HEK293 (cell line): ENCODE results near the gene ANKRD11.
A peak's percentile ranks its signal among the peaks of the same experiment; 100 is the strongest.

Source experiments
- CTCF ChIA-PET: fragments of 350-600 bp; formaldehyde crosslinking; extraction: SDS; loops from one replicate; lab custom pipeline; 2021; ENCODE audit warnings: antibody characterized with exemption; lab: Yijun Ruan, JAX
- POLR2A ChIA-PET: fragments of 300-600 bp; formaldehyde crosslinking; extraction: SDS; loops from one replicate; lab custom pipeline; 2020; ENCODE audit warnings: antibody characterized with exemption, inconsistent platforms; lab: Yijun Ruan, JAX
- H3K27ac ChIP-seq: fragments of 200-500 bp; sonication (Bioruptor generic); 2 replicates; pipeline ENCODE4 v1.5.1; 2014; ENCODE audit warnings: low read depth, low read length, control low read depth, inconsistent platforms; ENCODE audit errors: extremely low read depth
- H3K36me3 ChIP-seq, 2 experiments: fragments of 200-500 bp in 1 of 2; sonication (Bioruptor generic) in 1 of 2; 1 replicate in 1 of 2; 2 replicates in 1 of 2; pipeline ENCODE4 v1.5.1; 2014 to 2017; ENCODE audit warnings: inconsistent platforms in 2 of 2, low read length in 2 of 2; ENCODE audit not compliant: control insufficient read depth in 2 of 2, insufficient read depth in 1 of 2
- H3K4me1 ChIP-seq: fragments of 200-500 bp; sonication (Bioruptor generic); 2 replicates; pipeline ENCODE4 v1.5.1; 2014; ENCODE audit warnings: mild to moderate bottlenecking, low read length, inconsistent platforms; ENCODE audit not compliant: control insufficient read depth, insufficient read depth
- H3K4me3 ChIP-seq: 2 replicates; pipeline ENCODE4 v1.5.1; 2011; ENCODE audit warnings: low read depth, mild to moderate bottlenecking, control low read depth, low read length, moderate library complexity
- H3K9me3 ChIP-seq: fragments of 200-500 bp; sonication (Bioruptor generic); 2 replicates; pipeline ENCODE4 v1.5.1; 2014; ENCODE audit warnings: low read depth, low read length, inconsistent platforms; ENCODE audit not compliant: control insufficient read depth, insufficient read depth
- EGR2 ChIP-seq: fragments of 450-650 bp; formaldehyde crosslinking; IDR thresholded peaks from 2 replicates; pipeline ENCODE4 v1.5.1; 2016; ENCODE audit warnings: low read depth, missing biosample characterization, missing genetic modification characterization
- KLF1 ChIP-seq: fragments of 450-650 bp; formaldehyde crosslinking; IDR thresholded peaks from 2 replicates; pipeline ENCODE4 v1.5.1; 2016; ENCODE audit warnings: missing biosample characterization, missing genetic modification characterization
- KLF7 ChIP-seq: fragments of 450-650 bp; formaldehyde crosslinking; IDR thresholded peaks from 2 replicates; pipeline ENCODE4 v1.5.1; 2016; ENCODE audit warnings: missing biosample characterization, missing genetic modification characterization, borderline replicate concordance
- KLF8 ChIP-seq: fragments of 450-650 bp; formaldehyde crosslinking; IDR thresholded peaks from 2 replicates; pipeline ENCODE4 v1.5.1; 2016; ENCODE audit warnings: missing biosample characterization, missing genetic modification characterization
- KLF9 ChIP-seq: fragments of 450-650 bp; formaldehyde crosslinking; IDR thresholded peaks from 2 replicates; pipeline ENCODE4 v1.5.1; 2016; ENCODE audit warnings: missing biosample characterization, missing genetic modification characterization, low read depth
- PRDM6 ChIP-seq: fragments of 450-650 bp; formaldehyde crosslinking; IDR thresholded peaks from 2 replicates; pipeline ENCODE4 v1.5.1; 2017; ENCODE audit warnings: missing biosample characterization, missing genetic modification characterization
- ZNF121 ChIP-seq: fragments of 450-650 bp; formaldehyde crosslinking; IDR thresholded peaks from 2 replicates; pipeline ENCODE4 v1.5.1; 2016; ENCODE audit warnings: missing biosample characterization, missing genetic modification characterization
- ZNF138 ChIP-seq: fragments of 450-650 bp; formaldehyde crosslinking; IDR thresholded peaks from 2 replicates; pipeline ENCODE4 v1.5.1; 2016; ENCODE audit warnings: missing biosample characterization, missing genetic modification characterization, borderline replicate concordance
- ZNF146 ChIP-seq: fragments of 450-650 bp; formaldehyde crosslinking; IDR thresholded peaks from 2 replicates; pipeline ENCODE4 v1.5.1; 2016; ENCODE audit warnings: missing biosample characterization, missing genetic modification characterization
- ZNF2 ChIP-seq: fragments of 450-650 bp; formaldehyde crosslinking; IDR thresholded peaks from 2 replicates; pipeline ENCODE4 v1.5.1; 2016; ENCODE audit warnings: missing biosample characterization, missing genetic modification characterization
- ZNF214 ChIP-seq: fragments of 450-650 bp; formaldehyde crosslinking; IDR thresholded peaks from 2 replicates; pipeline ENCODE4 v1.5.1; 2017; ENCODE audit warnings: missing biosample characterization, mild to moderate bottlenecking, missing genetic modification characterization, borderline replicate concordance
- ZNF239 ChIP-seq: fragments of 450-650 bp; formaldehyde crosslinking; IDR thresholded peaks from 2 replicates; pipeline ENCODE4 v1.5.1; 2016; ENCODE audit warnings: missing biosample characterization, missing genetic modification characterization
- ZNF341 ChIP-seq: fragments of 450-650 bp; formaldehyde crosslinking; IDR thresholded peaks from 2 replicates; pipeline ENCODE4; 2016; ENCODE audit warnings: low read depth, missing biosample characterization, missing genetic modification characterization
- ZNF473 ChIP-seq: fragments of 450-650 bp; formaldehyde crosslinking; IDR thresholded peaks from 2 replicates; pipeline ENCODE4 v1.5.1; 2017; ENCODE audit warnings: missing biosample characterization, missing genetic modification characterization
- ZNF488 ChIP-seq: fragments of 450-650 bp; formaldehyde crosslinking; IDR thresholded peaks from 2 replicates; pipeline ENCODE4 v1.5.1; 2016; ENCODE audit warnings: missing biosample characterization, missing genetic modification characterization
- ZNF707 ChIP-seq: fragments of 450-650 bp; formaldehyde crosslinking; IDR thresholded peaks from 2 replicates; pipeline ENCODE4 v1.5.1; 2016; ENCODE audit warnings: missing biosample characterization, missing genetic modification characterization
- ZNF76 ChIP-seq: fragments of 450-650 bp; formaldehyde crosslinking; IDR thresholded peaks from 2 replicates; pipeline ENCODE4; 2016; ENCODE audit warnings: low read depth, missing biosample characterization, missing genetic modification characterization, borderline replicate concordance
- ZNF776 ChIP-seq: fragments of 450-650 bp; formaldehyde crosslinking; IDR thresholded peaks from 2 replicates; pipeline ENCODE4 v1.5.0; 2017; ENCODE audit warnings: missing biosample characterization, missing genetic modification characterization, borderline replicate concordance
- ZNF837 ChIP-seq: fragments of 450-650 bp; formaldehyde crosslinking; IDR thresholded peaks from 2 replicates; pipeline ENCODE4 v1.5.1; 2016; ENCODE audit warnings: missing biosample characterization, missing genetic modification characterization
- ZSCAN30 ChIP-seq: fragments of 450-650 bp; IDR thresholded peaks from 2 replicates; pipeline ENCODE4 v1.5.1; 2018; ENCODE audit warnings: missing biosample characterization, mild to moderate bottlenecking, missing genetic modification characterization, moderate library complexity
- TF ChIP-seq, protein P1 (sequence below): fragments of 450-650 bp; formaldehyde crosslinking; IDR thresholded peaks from 2 replicates; pipeline ENCODE4 v1.5.1; 2016; ENCODE audit warnings: missing biosample characterization, missing genetic modification characterization
- TF ChIP-seq, protein P2 (sequence below): fragments of 450-650 bp; formaldehyde crosslinking; IDR thresholded peaks from 2 replicates; pipeline ENCODE4 v1.5.1; 2016; ENCODE audit warnings: missing biosample characterization, missing genetic modification characterization, borderline replicate concordance

Gene ANKRD11

DNA sequence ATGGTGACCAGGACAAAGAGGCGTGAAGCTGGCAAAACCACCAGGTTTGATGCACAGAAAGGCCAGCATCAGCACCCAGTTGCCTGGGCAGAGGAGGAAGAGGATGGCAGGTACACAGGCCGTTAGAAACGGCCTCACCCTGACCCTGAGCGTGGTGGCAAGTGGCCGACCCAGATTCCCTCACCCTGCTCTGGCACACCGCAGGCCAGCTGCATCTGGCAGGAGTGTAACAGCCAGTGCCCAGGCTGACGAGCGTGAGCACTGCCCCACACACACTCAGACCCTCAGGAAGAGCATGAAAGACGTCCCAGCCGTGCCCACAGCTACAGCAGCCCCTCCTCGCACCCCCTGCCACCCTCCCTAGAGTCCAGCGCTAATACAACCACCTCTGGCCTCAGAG is 82.0 kb downstream of the ANKRD11 start:
- H3K36me3 ChIP-seq: no peaks in the 10 kb centered on the region
- H3K4me1 ChIP-seq: peaks cover 22% of the 10 kb centered on the region
- TF ChIP-seq EGR2: no peak
- TF ChIP-seq ZNF146 (tag by site-specific recombination): no peak
- TF ChIP-seq, protein P1, sequence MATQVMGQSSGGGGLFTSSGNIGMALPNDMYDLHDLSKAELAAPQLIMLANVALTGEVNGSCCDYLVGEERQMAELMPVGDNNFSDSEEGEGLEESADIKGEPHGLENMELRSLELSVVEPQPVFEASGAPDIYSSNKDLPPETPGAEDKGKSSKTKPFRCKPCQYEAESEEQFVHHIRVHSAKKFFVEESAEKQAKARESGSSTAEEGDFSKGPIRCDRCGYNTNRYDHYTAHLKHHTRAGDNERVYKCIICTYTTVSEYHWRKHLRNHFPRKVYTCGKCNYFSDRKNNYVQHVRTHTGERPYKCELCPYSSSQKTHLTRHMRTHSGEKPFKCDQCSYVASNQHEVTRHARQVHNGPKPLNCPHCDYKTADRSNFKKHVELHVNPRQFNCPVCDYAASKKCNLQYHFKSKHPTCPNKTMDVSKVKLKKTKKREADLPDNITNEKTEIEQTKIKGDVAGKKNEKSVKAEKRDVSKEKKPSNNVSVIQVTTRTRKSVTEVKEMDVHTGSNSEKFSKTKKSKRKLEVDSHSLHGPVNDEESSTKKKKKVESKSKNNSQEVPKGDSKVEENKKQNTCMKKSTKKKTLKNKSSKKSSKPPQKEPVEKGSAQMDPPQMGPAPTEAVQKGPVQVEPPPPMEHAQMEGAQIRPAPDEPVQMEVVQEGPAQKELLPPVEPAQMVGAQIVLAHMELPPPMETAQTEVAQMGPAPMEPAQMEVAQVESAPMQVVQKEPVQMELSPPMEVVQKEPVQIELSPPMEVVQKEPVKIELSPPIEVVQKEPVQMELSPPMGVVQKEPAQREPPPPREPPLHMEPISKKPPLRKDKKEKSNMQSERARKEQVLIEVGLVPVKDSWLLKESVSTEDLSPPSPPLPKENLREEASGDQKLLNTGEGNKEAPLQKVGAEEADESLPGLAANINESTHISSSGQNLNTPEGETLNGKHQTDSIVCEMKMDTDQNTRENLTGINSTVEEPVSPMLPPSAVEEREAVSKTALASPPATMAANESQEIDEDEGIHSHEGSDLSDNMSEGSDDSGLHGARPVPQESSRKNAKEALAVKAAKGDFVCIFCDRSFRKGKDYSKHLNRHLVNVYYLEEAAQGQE: no peak
- no peak for TF ChIP-seq KLF9 (tag by site-specific recombination)
- TF ChIP-seq PRDM6 (tag by site-specific recombination): no peak
- TF ChIP-seq ZNF707: no peak
- no peak for TF ChIP-seq KLF8
- TF ChIP-seq ZNF138 (tag by site-specific recombination): no peak
- no peak for TF ChIP-seq ZNF2 (tag by site-specific recombination)
- no peak for TF ChIP-seq ZSCAN30
- TF ChIP-seq, protein P2, sequence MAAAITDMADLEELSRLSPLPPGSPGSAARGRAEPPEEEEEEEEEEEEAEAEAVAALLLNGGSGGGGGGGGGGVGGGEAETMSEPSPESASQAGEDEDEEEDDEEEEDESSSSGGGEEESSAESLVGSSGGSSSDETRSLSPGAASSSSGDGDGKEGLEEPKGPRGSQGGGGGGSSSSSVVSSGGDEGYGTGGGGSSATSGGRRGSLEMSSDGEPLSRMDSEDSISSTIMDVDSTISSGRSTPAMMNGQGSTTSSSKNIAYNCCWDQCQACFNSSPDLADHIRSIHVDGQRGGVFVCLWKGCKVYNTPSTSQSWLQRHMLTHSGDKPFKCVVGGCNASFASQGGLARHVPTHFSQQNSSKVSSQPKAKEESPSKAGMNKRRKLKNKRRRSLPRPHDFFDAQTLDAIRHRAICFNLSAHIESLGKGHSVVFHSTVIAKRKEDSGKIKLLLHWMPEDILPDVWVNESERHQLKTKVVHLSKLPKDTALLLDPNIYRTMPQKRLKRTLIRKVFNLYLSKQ (tag by site-specific recombination): no peak
- no peak for TF ChIP-seq ZNF776 (tag by site-specific recombination)
- TF ChIP-seq ZNF214 (tag by site-specific recombination): no peak
- no peak for TF ChIP-seq ZNF837 (tag by site-specific recombination)
- TF ChIP-seq ZNF239 (tag by site-specific recombination): no peak
- no peak for TF ChIP-seq KLF7 (tag by site-specific recombination)
- TF ChIP-seq ZNF473 (tag by site-specific recombination): no peak
- no peak for TF ChIP-seq ZNF121
- TF ChIP-seq ZNF76: no peak
- TF ChIP-seq KLF1 (tag by site-specific recombination): no peak
- ChIA-PET POLR2A (no interaction called here), CTCF (interaction anchor here (1.1 kb wide), 1 partner anchor 69 kb away, joined by 4 read pairs; no protein-coding TSS in a partner anchor)
- no peak overlapping the region for H3K27ac ChIP-seq
- H3K4me3 ChIP-seq: no peak overlapping the region
- H3K9me3 ChIP-seq: no peaks in the 10 kb centered on the region

DNA sequence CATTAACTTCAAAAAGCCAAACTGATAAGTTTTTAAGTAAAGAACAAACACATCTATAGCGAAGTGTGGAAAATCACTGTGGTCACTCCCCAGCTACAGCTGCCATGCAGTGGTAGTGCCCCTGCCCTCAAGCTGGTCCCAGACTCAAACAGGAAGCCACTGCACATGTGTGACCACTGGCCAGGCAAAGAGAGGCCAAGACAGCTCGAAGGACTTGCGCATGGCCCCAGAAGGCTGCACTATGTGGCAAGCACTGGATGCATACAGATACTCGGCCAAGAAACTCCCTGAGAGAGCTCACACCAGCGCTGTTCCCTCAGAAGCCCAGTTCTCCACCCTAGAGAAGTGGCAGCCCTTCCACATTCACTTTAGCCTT is 82.4 kb downstream of the ANKRD11 start:
- H3K27ac ChIP-seq: no peak overlapping the region
- CTCF ChIA-PET: interaction anchor here (1.1 kb wide), 1 partner anchor 69 kb away, joined by 4 read pairs; no protein-coding TSS in a partner anchor
- peaks cover 20% of the 10 kb centered on the region for H3K4me1 ChIP-seq
- POLR2A ChIA-PET: no interaction called here
- H3K36me3 ChIP-seq: no peaks in the 10 kb centered on the region
- H3K9me3 ChIP-seq: no peaks in the 10 kb centered on the region
- no peak overlapping the region for H3K4me3 ChIP-seq
- TF ChIP-seq ZNF488 (tag by site-specific recombination) (no peak), ZNF341 (tag by site-specific recombination) (0 out of 2 replicates have a peak, but pooled peaks have one; percentile 14)
